D721Med (cell line): Measurements from ENCODE around the gene PTPN12.

Source experiments
- DNase-seq: peaks from one replicate; pipeline ENCODE4 v3.0.0; 2011; ENCODE audit warnings: low spot score; ENCODE audit not compliant: insufficient read length
- FAIRE-seq: peaks from 2 replicates; lab custom pipeline; 2011; peaks lifted over from hg19 to GRCh38; lab: Jason Lieb, UNC
- CTCF ChIP-seq: IDR thresholded peaks from 2 replicates; pipeline ENCODE4 v1.5.1; 2012; ENCODE audit warnings: mild to moderate bottlenecking, control low read depth; ENCODE audit not compliant: insufficient read depth; ENCODE audit errors: missing control alignments

PTPN12 gene

DNA sequence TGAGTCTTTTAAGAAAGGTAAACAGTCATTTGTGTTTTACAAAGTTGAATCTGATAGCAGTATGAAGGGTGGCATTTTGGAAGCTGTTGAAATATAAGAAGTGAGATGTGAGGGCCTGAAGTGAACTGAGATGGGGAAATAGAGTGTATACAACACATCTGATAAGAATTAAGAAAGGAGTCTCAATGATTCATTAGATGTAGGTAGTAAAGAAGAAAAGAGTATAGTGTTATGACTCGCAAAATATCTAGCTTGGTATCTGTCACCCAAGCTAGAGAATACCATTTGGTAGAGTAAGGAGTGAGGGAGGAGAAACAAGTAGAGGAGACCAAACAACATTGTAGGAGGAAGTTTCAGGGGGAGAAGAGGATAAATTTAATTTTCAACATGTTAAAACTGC lies 5.3 kb downstream of the PTPN12 start:
- DNase-seq (no peak), FAIRE-seq (no peak)
- TF ChIP-seq CTCF, result no peak

- no peak for DNase-seq
- TF ChIP-seq CTCF, result no peak
- no peak for FAIRE-seq
These were observed 5.8 kb downstream of the PTPN12 start for GRCh38 chr7:77542895-77543294.

DNA sequence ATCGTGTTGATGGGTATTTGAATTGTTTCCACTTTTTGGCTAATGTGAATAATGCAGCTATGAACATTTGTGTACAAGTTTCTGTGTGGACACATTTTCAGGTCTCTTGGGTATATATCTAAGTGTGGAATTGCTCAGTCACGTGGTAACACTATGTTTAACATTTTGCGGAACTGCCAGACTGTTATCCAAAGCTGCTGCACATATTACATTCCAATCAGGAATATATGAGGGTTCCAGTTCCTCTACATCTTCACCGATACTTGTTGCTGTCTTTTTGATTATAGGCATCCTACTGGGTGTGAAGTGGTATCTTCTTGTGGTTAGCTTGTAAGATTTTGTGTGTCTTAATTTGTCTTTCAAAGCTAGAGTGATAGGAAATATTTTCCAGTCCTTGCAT lies 6.8 kb downstream of the PTPN12 start:
- TF ChIP-seq CTCF, result no peak
- DNase-seq (no peak), FAIRE-seq (no peak)

- no peak for TF ChIP-seq CTCF
- no peak for DNase-seq
- FAIRE-seq, result no peak
These were observed 7.4 kb downstream of the PTPN12 start for GRCh38 chr7:77544518-77544917.

DNA sequence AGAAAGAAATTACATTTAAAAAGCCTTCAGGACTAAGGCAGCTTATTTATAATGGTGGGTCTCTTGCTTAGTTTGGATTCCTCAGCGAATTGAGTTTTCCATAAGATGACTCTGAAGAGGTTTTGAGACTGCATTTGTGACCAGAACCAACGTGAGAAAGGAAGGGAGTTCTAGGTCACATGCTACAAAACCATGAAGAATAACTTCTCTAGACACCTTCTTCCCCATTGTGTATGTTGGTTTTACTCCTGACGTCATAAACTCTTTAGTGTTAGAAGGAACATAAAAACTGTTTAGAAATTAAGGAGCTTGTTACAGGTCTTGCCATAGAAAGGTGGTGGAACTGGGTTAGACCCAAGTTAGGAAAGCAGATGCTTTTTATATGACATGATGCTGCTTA lies 11.1 kb downstream of the PTPN12 start:
- no peak for TF ChIP-seq CTCF
- DNase-seq, result no peak
- no peak for FAIRE-seq

DNA sequence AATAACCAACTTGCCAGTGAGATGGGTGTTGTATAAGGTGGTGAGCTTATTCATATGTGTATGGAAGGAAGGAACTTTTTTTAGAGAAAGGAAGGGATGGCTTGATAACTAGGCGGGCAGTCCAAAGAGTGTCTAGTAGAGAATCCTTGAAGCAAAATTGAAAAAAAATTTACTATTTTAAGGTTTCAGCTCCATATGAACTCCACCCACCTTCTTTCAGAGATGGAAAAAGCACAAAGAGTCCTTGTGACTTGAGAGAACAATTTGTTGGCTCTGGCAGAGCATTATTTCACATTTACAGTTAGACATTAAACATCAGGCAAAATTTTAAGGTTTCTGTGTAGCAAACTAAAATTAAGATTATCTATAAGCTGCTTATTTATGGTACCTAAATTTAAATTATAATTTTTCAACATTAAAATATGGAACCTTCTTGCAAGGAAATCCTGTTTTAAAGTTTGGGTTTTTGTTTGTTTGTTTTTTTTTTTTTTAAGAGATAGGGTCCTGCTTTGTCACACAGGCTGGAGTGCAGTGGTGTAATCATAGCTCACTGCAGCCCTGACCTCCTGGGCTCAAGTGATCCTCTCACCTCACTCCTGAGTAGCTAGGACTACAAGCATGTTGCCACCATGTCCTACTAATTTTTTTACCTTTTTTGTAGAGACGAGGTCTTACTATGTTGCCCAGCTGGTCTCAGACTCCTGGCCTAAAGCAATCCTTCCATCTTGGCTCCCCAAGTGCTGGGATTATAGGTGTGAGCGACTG lies 12.2 kb downstream of the PTPN12 start:
- FAIRE-seq (no peak), DNase-seq (no peak)
- TF ChIP-seq CTCF, result no peak

GRCh38 chr7:77550586-77550985 lies 13.5 kb downstream of the PTPN12 start:
- TF ChIP-seq CTCF, result no peak
- FAIRE-seq (no peak), DNase-seq (no peak)
